Bronchial epithelial cell (primary cell): Measurements from ENCODE around the gene CHST5. TPM values are rescaled to one million over a fixed set of nuclear protein-coding genes. Genes with fewer than 3 reads are reported as not detected.

Source experiments
- DNase-seq: peaks from one replicate; pipeline ENCODE4 v3.0.0-alpha.2; 2010; ENCODE audit warnings: low read depth
- FAIRE-seq: peaks from 2 replicates; lab custom pipeline; 2011; peaks lifted over from hg19 to GRCh38; lab: Jason Lieb, UNC
- H3K27me3 ChIP-seq: 2 replicates; pipeline ENCODE4 v1.5.1; 2011; ENCODE audit warnings: low read length; ENCODE audit not compliant: control insufficient read depth, insufficient read depth
- H3K36me3 ChIP-seq: 2 replicates; pipeline ENCODE4 v1.5.1; 2011; ENCODE audit warnings: low read length; ENCODE audit not compliant: control insufficient read depth, insufficient read depth
- H3K4me3 ChIP-seq: 2 replicates; pipeline ENCODE4 v1.5.1; 2011; ENCODE audit warnings: mild to moderate bottlenecking, low read depth, low read length, control low read depth
- CTCF ChIP-seq: IDR thresholded peaks from 2 replicates; pipeline ENCODE4 v1.5.1; 2011; ENCODE audit warnings: mild to moderate bottlenecking, moderate library complexity, low read length, control low read depth, inconsistent platforms; ENCODE audit not compliant: insufficient read depth, severe bottlenecking
- total RNA-seq: library from RNA; depleted of rRNA; stranded (reverse); fragments of >200 nt; gene quantifications from 2 replicates; pipeline ENCODE4 v1.2.1, GENCODE V29; 2014

Gene CHST5
- total RNA-seq, 1 donor from 2014 or later, result not detected

- no peaks in the 10 kb centered on the region for H3K27me3 ChIP-seq
- no peak for TF ChIP-seq CTCF
- FAIRE-seq (no peak), DNase-seq (no peak)
- H3K4me3 ChIP-seq, result no peak overlapping the region
- H3K36me3 ChIP-seq, result no peaks in the 10 kb centered on the region
Observed at GRCh38 chr16:75486676-75487313, 49.1 kb downstream of the CHST5 start.

GRCh38 chr16:75486014-75486675, 49.8 kb downstream of the CHST5 start:
- TF ChIP-seq CTCF, result no peak
- FAIRE-seq (peak; percentile 52), DNase-seq (peak; percentile 100)
- H3K36me3 ChIP-seq, result no peaks in the 10 kb centered on the region
- no peak overlapping the region for H3K4me3 ChIP-seq
- H3K27me3 ChIP-seq, result no peaks in the 10 kb centered on the region

GRCh38 chr16:75485230-75486013, 50.5 kb downstream of the CHST5 start:
- no peak for FAIRE-seq
- DNase-seq, result no peak
- H3K4me3 ChIP-seq, result no peak overlapping the region
- H3K27me3 ChIP-seq, result no peaks in the 10 kb centered on the region
- no peaks in the 10 kb centered on the region for H3K36me3 ChIP-seq
- TF ChIP-seq CTCF, result no peak

- Histone ChIP-seq H3K36me3 (no peaks in the 10 kb centered on the region), H3K4me3 (no peak overlapping the region), H3K27me3 (no peaks in the 10 kb centered on the region)
- no peak for TF ChIP-seq CTCF
- peak; percentile 100 for DNase-seq
- peak; percentile 82 for FAIRE-seq
Observed at GRCh38 chr16:75483222-75483621, 52.7 kb downstream of the CHST5 start.

GRCh38 chr16:75482434-75483205, 53.3 kb downstream of the CHST5 start:
- FAIRE-seq, result no peak
- no peak for DNase-seq
- TF ChIP-seq CTCF, result no peak
- Histone ChIP-seq H3K36me3 (no peaks in the 10 kb centered on the region), H3K27me3 (no peaks in the 10 kb centered on the region), H3K4me3 (no peak overlapping the region)
